Measurements from ENCODE around the gene KHDRBS2. TPM values are rescaled to one million over a fixed set of nuclear protein-coding genes. Genes with fewer than 3 reads are reported as not detected.

KHDRBS2 gene
- total and polyA plus RNA-seq, 2 experiments from 2014 or later, result 5.4 to 11.7 TPM

- Mint-ChIP-seq H3K36me3 (ENCODE audit: low read depth) (peaks cover 12% of the 10 kb centered on the region; the same call in 2 of the 3 replicates), H3K4me3 (no peak overlapping the region), H3K4me1 (no peaks in the 10 kb centered on the region), H3K27ac (no peak overlapping the region), H3K9me3 (peaks cover 10% of the 10 kb centered on the region; the same call in 2 of the 3 replicates), H3K27me3 (ENCODE audit: insufficient read depth, low read depth, poor library complexity) (no peaks in the 10 kb centered on the region)
- Histone ChIP-seq H3F3A (replicated peaks; ENCODE audit: low read depth) (no peaks in the 10 kb centered on the region), H3K79me2 (replicated peaks; ENCODE audit: insufficient read depth) (no peaks in the 10 kb centered on the region), H2AFZ (no peak overlapping the region), H3K9me2 (ENCODE audit: insufficient read depth) (no peaks in the 10 kb centered on the region; the same call in 1 of the 2 replicates), H3K4me1 (ENCODE audit: insufficient read depth) (no peaks in the 10 kb centered on the region), H3K27me3 (ENCODE audit: insufficient read depth) (no peaks in the 10 kb centered on the region), H4K20me1 (replicated peaks; ENCODE audit: insufficient read depth) (no peaks in the 10 kb centered on the region), H3K4me3 (no peak overlapping the region), H3K36me3 (ENCODE audit: insufficient read depth) (no peaks in the 10 kb centered on the region), H3K27ac (ENCODE audit: low read depth) (no peak overlapping the region), H3K4me2 (no peak overlapping the region)
- DNase-seq (ENCODE audit: low spot score), result no peak
- ATAC-seq, result no peak
- TF ChIP-seq POLR2AphosphoS5 (IDR thresholded peaks at IDR 0.05; ENCODE audit: low read depth) (no peak), NANOG (IDR thresholded peaks at IDR 0.05; ENCODE audit: borderline replicate concordance) (no peak), EZH2phosphoT487 (IDR thresholded peaks at IDR 0.05; ENCODE audit: unreplicated experiment) (no peak), STAT1 (IDR thresholded peaks at IDR 0.05; ENCODE audit: unreplicated experiment) (no peak), EZH2 (IDR thresholded peaks at IDR 0.05; ENCODE audit: low read depth, unreplicated experiment) (no peak), ZNF331 (CRISPR knock-in tag; IDR thresholded peaks at IDR 0.05; ENCODE audit: low read depth) (no peak), REST (IDR thresholded peaks at IDR 0.05; ENCODE audit: unreplicated experiment) (no peak), JUNB (IDR thresholded peaks at IDR 0.05; ENCODE audit: unreplicated experiment) (no peak), CREB1 (CRISPR knock-in tag; IDR thresholded peaks at IDR 0.05; ENCODE audit: low read depth) (no peak), ZNF462 (CRISPR knock-in tag; IDR thresholded peaks at IDR 0.05) (no peak), ZNF114 (CRISPR knock-in tag; IDR thresholded peaks at IDR 0.05) (no peak)
- TF ChIP-seq, protein P1, sequence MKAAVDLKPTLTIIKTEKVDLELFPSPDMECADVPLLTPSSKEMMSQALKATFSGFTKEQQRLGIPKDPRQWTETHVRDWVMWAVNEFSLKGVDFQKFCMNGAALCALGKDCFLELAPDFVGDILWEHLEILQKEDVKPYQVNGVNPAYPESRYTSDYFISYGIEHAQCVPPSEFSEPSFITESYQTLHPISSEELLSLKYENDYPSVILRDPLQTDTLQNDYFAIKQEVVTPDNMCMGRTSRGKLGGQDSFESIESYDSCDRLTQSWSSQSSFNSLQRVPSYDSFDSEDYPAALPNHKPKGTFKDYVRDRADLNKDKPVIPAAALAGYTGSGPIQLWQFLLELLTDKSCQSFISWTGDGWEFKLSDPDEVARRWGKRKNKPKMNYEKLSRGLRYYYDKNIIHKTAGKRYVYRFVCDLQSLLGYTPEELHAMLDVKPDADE (IDR thresholded peaks at IDR 0.05), result no peak
- TF ChIP-seq, protein P2, sequence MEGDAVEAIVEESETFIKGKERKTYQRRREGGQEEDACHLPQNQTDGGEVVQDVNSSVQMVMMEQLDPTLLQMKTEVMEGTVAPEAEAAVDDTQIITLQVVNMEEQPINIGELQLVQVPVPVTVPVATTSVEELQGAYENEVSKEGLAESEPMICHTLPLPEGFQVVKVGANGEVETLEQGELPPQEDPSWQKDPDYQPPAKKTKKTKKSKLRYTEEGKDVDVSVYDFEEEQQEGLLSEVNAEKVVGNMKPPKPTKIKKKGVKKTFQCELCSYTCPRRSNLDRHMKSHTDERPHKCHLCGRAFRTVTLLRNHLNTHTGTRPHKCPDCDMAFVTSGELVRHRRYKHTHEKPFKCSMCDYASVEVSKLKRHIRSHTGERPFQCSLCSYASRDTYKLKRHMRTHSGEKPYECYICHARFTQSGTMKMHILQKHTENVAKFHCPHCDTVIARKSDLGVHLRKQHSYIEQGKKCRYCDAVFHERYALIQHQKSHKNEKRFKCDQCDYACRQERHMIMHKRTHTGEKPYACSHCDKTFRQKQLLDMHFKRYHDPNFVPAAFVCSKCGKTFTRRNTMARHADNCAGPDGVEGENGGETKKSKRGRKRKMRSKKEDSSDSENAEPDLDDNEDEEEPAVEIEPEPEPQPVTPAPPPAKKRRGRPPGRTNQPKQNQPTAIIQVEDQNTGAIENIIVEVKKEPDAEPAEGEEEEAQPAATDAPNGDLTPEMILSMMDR (conservative IDR thresholded peaks at IDR 0.05; ENCODE audit: low read depth in 2 of 2), result no peak
Observed at GRCh38 chr6:62162858-62163257, 123.2 kb downstream of the KHDRBS2 start.

Data from GM23338 (cell line).